Stimulated activated CD8-positive, alpha-beta memory T cell treated with anti-CD3 and anti-CD28 coated beads, Interleukin-15, amount 100 ng/mL, for 48 hours (primary cell): Measurements from ENCODE around the gene LAMP1.
A peak's percentile ranks its signal among the peaks of the same experiment; 100 is the strongest.
"Not testable (repeated sequence)": the region's sequence is repeated elsewhere in the genome, so short reads cannot be mapped to it uniquely, and the experiment has no call there.

Source experiments
- DNase-seq, 2 donors: peaks; one replicate each; pipeline ENCODE4 v3.0.0-alpha.2; 2020; ENCODE audit warnings: low read depth in 2 of 2

LAMP1 gene

DNA sequence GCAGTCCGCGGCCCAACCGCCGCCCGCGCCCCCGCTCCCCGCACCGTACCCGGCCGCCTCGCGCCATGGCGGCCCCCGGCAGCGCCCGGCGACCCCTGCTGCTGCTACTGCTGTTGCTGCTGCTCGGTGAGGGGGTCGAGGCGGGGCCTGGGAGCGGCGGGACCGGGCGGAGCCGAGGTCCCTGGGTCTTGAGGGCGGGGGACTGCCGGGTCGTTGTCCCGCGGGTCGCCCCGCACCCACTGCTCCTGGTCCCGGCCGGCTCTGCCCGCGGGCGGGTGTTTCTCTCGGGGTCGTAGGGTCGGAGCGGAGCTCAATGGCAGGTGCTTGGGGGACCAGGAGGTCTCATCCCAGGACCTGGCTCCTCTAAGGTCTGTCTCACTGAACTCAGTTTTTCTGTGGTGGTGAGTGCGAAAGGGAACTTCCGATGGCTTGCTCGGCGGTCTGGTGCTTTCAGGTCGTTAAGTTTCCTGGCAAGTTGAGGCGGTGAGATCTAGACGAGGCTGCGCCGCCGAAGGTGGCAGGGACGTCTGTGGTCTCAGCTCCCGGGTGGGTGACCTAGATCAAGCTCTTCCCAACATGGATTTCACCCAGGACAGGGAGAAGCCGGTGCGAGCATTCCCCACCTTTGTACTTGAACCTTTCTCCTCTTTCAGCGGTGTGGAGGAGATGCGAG lies 467 bp downstream of the LAMP1 start:
- DNase-seq: peak; percentile 27 to 30

GRCh38 chr13:113298043-113298945 lies 1.3 kb downstream of the LAMP1 start:
- no peak for DNase-seq

GRCh38 chr13:113299951-113300350 lies 2.9 kb downstream of the LAMP1 start:
- no peak for DNase-seq

DNA sequence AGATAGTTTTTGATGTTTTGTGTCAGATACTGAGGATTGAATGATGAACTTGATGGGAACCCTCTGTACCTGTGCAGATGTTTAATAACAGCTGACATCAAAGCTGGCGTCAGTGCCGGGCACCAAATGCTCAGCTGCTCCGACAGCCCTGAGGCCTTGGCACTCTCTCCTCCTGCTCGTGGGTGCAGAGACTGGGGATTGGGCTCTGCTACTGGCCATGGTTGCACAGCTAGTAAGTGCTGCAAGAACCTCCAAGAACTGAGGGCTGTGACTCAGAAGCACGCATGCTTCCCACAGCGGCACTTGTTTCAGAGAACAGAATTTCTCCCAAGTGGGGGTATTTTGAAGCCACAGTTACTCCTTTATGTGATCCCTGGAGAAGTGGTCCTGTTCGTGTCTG lies 5.9 kb downstream of the LAMP1 start:
- no peak for DNase-seq

DNA sequence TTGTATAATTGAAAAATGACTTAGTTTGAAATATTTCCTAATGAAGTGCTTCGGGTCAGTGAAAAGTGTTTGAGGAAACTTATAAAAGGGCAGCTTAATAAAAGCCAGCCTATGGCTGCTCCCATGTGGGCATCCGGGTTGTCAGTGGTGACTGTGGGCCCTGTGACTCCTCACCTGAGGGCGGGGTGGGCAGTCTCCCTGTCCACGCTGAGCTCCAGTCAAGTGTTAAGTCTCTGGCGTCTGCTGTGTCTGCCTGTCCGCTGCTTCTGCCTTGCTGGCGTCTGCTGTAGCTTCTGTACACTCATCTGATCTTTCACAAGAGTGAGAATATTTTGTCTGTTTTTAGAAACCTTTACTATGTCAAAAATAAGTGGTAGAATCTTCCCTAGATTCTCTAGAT lies 7.1 kb downstream of the LAMP1 start:
- DNase-seq: no peak

DNA sequence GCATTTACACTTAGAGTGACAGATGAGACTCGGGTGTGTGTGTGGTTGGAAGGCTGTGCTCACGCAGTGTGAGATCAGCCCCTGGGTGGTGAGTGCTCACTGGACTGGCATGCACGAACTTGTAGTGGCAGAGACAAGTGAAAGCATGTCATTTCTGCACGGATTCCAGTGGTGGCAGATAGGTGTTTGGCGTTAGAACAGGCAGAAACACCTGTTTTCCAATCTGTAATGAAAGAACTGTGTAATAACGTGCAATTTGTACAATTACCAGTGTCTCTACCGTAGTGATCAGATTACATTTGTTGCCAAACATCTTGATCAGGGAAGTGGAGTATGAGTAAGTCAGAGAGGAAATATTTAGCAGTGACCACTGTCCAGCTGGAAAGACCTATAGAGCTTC lies 8.2 kb downstream of the LAMP1 start:
- DNase-seq: no peak

GRCh38 chr13:113307491-113307890 lies 10.5 kb downstream of the LAMP1 start:
- DNase-seq: no peak

GRCh38 chr13:113309473-113309872 lies 12.4 kb downstream of the LAMP1 start:
- DNase-seq: no peak

- DNase-seq: not testable (repeated sequence)
Observed at GRCh38 chr13:113314112-113314511, 17.1 kb downstream of the LAMP1 start.

DNA sequence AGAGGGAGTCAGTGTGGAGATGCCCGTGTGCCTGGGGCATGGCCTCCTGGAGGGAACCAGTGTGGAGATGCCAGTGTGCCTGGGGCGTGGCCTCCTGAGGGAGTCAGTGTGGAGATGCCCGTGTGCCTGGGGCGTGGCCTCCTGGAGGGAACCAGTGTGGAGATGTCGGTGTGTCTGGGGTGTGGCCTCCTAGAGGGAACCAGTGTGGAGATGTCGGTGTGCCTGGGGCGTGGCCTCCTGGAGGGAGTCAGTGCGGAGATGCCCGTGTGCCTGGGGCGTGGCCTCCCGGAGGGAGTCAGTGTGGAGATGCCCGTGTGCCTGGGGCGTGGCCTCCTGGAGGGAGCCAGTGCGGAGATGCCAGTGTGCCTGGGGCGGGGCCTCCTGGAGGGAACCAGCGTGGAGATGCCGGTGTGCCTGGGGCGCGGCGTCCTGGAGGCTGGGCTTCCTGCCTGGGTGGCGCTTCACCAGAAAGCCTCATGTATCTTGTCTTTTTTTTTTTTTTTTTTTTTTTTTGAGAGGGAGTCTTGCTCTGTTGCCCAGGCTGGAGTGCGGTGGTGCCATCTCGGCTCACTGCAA lies 17.9 kb downstream of the LAMP1 start:
- not testable (repeated sequence) for DNase-seq

GRCh38 chr13:113315992-113316391 lies 19.0 kb downstream of the LAMP1 start:
- DNase-seq: no peak

DNA sequence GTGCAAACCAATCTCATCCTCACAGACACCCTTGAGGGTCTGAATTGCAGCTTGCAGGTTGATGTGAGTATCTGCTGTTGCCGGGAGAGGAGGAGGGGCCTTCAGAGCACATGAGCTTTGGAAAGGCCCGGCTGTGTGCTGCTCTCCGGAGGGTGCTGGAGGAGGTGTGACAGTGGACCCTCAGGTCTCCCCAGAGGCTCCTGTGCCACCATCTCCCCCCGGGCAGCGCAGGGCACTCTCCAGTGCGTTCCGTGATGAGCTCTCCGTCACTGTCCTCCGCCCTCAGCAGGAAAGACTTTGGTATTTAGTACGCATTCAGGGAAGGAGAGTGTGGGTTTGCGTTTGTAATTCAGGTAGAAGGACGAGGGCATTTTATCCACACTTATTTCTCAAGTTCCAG lies 20.0 kb downstream of the LAMP1 start:
- DNase-seq: no peak

DNA sequence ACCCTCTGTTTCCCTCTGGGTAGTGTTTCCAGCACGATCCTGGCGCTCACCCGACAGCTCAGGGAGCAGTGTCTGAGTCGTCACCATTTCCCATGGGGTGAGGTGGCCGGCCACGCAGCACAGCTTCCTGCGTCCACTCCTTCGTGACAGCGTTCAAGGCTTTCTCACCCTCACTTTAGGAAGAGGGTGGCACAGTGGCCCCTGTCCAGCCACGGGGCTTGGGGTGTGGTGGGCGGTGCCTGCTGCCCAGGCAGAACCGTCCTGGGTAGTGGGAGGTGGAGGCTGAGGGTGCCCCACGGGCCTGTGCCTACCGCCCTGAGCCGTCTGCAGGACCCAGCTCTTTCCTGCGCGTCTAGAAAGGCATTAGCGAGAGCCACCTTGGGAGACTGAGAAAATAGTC lies 21.9 kb downstream of the LAMP1 start:
- no peak for DNase-seq

DNA sequence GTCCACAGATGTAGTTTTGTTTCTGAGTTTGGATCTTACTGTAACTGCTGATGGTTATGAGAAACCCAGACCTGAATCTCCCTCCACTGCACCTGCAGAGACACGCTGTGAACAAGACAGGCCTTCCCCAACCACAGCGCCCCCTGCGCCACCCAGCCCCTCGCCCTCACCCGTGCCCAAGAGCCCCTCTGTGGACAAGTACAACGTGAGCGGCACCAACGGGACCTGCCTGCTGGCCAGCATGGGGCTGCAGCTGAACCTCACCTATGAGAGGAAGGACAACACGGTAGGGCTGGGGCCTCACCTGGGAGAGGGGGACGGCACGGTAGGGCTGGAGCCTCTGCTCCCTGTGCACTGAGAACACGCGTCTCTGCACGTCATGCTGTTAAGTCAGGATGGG lies 22.3 kb downstream of the LAMP1 start:
- DNase-seq: no peak

- DNase-seq: no peak
Observed at GRCh38 chr13:113320226-113320875, 23.3 kb downstream of the LAMP1 start.

GRCh38 chr13:113321546-113321945 lies 24.5 kb downstream of the LAMP1 start:
- DNase-seq: no peak

DNA sequence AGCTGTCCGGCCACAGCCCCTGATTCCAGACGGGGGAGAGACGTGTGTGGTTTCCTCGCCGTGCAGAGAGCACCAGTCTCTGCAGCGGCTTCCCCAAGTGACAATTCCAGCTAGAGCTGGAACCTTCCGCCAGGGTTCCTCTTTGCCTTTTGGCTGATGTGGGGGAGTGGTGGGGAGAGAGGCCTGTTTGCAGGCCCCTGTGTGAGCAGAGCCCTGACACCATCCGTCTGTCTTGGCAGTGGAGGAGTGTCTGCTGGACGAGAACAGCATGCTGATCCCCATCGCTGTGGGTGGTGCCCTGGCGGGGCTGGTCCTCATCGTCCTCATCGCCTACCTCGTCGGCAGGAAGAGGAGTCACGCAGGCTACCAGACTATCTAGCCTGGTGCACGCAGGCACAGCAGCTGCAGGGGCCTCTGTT lies 25.0 kb downstream of the LAMP1 start:
- no peak for DNase-seq

DNA sequence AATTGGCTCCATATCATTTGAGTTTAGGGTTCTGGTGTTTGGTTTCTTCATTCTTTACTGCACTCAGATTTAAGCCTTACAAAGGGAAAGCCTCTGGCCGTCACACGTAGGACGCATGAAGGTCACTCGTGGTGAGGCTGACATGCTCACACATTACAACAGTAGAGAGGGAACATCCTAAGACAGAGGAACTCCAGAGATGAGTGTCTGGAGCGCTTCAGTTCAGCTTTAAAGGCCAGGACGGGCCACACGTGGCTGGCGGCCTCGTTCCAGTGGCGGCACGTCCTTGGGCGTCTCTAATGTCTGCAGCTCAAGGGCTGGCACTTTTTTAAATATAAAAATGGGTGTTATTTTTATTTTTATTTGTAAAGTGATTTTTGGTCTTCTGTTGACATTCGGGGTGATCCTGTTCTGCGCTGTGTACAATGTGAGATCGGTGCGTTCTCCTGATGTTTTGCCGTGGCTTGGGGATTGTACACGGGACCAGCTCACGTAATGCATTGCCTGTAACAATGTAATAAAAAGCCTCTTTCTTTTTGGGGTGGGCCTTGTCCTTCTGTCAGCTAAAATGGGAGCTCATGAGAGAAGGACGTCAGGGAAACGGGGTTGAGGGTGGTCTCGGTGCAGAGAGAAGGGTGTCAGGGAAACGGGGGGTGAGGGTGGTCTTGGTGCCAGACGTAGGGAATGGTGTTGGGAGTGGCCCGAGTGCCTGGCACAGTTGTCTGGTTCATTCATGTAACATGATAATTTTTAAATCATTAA lies 26.0 kb downstream of the LAMP1 start:
- DNase-seq: no peak

DNA sequence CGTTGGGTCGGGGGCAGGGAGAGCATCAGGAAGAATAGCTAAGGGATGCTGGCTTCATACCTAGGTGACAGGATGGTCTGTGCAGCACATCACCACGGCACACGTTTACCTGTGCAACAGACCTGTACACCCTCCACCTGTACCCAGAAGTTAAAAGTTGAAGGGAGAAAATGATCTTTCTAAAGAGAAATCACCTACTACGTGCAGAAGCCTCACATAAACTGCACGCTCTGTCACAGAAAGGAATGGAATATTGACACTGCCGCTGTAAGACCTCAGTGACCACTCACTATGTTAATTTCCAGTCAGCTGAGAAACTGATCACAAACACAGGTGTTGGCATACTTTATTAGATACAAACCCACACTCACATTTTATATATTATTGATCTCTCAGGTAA lies 26.8 kb downstream of the LAMP1 start:
- DNase-seq: no peak

GRCh38 chr13:113324398-113324797 lies 27.4 kb downstream of the LAMP1 start:
- no peak for DNase-seq

- no peak for DNase-seq
Observed at GRCh38 chr13:113325779-113326178, 28.7 kb downstream of the LAMP1 start.

DNA sequence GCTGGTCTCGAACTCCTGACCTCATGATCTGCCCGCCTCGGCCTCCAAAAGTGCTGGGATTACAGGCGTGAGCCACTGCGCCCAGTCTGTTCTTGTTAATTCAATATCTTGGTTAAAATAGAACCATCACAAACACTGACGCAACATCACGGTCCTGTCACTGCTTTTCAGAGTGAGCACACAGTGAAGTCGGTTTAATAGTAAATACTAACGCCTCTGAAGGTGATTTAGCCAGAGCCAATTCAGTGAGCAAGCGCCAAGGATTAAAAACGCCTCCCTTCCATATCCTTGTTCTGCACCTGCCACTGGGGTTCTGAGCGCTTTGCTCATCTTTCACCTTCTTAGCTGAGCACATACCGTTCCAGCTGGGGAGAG lies 30.3 kb downstream of the LAMP1 start:
- no peak for DNase-seq
